Measurements from ENCODE around the gene PNLIPRP3.

The PNLIPRP3 gene

DNA sequence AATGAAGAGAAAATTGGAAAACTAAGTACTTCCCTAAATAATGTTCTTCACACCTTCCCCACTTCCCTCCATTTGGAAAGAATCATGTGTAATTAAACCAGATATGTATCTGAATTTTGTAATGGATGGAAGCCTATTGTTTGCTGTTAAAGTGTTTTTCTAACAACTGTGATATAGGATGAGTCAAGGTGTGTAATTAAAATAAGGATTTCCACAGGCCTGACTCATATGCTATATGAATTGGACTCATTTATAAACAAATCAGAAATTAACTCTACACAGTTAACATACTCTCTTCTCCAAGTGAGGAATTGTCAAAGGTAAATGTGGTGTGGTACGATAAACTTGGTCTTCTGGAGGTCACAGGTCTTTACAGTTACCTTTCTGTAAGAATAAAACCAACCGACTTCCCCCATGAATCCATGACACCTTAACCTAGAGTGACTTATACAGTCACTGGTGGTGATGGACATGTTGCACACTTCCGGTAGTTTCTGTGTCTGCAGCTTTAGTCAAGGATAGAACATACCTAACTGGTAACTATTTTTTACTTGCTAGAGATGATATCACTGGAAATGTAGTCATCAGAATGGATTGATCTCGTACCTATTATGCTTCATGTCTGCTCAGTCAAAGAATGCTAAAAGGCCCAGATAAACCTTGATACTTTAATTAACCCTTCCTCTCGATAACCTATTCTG, 12.8 kb downstream of the PNLIPRP3 start:
- no peaks in the 10 kb centered on the region for H3K36me3 Mint-ChIP-seq (ENCODE audit: low read depth)
- no peaks in the 10 kb centered on the region for H3K9me3 Mint-ChIP-seq
- H3K27ac Mint-ChIP-seq, result no peak overlapping the region
- no peak for DNase-seq
- H3K4me1 Mint-ChIP-seq, result no peaks in the 10 kb centered on the region
- no peak overlapping the region for H3K4me3 Mint-ChIP-seq
- TF ChIP-seq, protein P1, sequence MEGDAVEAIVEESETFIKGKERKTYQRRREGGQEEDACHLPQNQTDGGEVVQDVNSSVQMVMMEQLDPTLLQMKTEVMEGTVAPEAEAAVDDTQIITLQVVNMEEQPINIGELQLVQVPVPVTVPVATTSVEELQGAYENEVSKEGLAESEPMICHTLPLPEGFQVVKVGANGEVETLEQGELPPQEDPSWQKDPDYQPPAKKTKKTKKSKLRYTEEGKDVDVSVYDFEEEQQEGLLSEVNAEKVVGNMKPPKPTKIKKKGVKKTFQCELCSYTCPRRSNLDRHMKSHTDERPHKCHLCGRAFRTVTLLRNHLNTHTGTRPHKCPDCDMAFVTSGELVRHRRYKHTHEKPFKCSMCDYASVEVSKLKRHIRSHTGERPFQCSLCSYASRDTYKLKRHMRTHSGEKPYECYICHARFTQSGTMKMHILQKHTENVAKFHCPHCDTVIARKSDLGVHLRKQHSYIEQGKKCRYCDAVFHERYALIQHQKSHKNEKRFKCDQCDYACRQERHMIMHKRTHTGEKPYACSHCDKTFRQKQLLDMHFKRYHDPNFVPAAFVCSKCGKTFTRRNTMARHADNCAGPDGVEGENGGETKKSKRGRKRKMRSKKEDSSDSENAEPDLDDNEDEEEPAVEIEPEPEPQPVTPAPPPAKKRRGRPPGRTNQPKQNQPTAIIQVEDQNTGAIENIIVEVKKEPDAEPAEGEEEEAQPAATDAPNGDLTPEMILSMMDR (IDR thresholded peaks at IDR 0.05), result no peak
- H3K27me3 Mint-ChIP-seq (ENCODE audit: low read depth, poor library complexity), result peaks cover 5% of the 10 kb centered on the region

DNA sequence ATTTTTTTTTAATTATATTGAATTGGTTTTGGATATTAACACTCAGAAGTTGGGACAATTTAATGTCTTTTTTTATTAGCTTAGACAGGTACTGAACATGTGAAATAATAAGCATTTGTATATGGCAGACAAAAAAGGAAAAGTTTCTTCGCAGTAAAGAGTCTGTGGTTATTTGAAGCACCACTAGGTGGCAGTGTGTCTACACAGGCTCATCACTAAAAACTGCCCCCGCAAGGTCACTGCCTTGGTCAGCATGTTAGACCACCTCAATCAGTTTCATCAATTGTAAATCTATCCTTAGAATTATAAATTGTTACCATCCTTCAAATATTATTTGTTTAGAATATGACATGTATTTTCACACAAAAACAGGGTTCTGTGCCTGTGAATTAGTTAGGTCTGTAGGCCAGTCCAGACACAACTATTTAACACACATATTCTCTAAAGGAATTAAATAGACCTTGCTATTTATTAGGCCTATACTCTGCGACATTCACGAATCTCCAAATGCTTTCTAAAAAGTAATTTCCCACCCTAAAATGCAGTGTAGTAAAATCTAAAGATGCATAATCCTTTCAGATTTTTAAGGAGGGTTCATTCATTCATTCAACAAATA, 17.0 kb downstream of the PNLIPRP3 start:
- no peaks in the 10 kb centered on the region for H3K4me1 Mint-ChIP-seq
- H3K9me3 Mint-ChIP-seq, result no peaks in the 10 kb centered on the region
- H3K27ac Mint-ChIP-seq, result no peak overlapping the region
- no peak overlapping the region for H3K4me3 Mint-ChIP-seq
- peaks cover 4% of the 10 kb centered on the region for H3K27me3 Mint-ChIP-seq (ENCODE audit: low read depth, poor library complexity)
- H3K36me3 Mint-ChIP-seq (ENCODE audit: low read depth), result no peaks in the 10 kb centered on the region
- peak; percentile 51 for DNase-seq
- TF ChIP-seq, protein P1 (IDR thresholded peaks at IDR 0.05), result peak; percentile 95

DNA sequence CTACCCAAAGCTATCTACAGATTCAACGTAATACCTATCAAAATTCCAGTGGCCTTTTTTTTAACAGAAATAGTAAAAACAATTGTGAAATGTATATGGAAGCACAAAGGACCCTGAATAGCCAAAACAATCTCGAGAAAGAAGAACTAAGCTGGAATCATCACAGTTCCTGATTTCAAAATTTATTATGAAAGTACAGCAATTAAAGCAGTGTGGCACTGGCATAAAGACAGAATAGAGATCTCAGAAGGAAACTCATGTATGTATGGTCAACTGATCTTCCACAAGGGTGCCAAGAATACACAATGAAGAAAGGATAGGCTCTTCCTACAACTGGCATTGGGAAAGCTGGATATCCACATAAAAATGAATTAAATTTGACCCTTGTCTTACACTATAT, 23.2 kb downstream of the PNLIPRP3 start:
- Mint-ChIP-seq H3K4me3 (no peak overlapping the region), H3K27ac (no peak overlapping the region), H3K9me3 (peaks cover 4% of the 10 kb centered on the region), H3K27me3 (ENCODE audit: low read depth, poor library complexity) (peaks cover 21% of the 10 kb centered on the region), H3K4me1 (no peaks in the 10 kb centered on the region), H3K36me3 (ENCODE audit: low read depth) (no peaks in the 10 kb centered on the region)
- TF ChIP-seq, protein P1 (IDR thresholded peaks at IDR 0.05), result no peak
- no peak for DNase-seq

DNA sequence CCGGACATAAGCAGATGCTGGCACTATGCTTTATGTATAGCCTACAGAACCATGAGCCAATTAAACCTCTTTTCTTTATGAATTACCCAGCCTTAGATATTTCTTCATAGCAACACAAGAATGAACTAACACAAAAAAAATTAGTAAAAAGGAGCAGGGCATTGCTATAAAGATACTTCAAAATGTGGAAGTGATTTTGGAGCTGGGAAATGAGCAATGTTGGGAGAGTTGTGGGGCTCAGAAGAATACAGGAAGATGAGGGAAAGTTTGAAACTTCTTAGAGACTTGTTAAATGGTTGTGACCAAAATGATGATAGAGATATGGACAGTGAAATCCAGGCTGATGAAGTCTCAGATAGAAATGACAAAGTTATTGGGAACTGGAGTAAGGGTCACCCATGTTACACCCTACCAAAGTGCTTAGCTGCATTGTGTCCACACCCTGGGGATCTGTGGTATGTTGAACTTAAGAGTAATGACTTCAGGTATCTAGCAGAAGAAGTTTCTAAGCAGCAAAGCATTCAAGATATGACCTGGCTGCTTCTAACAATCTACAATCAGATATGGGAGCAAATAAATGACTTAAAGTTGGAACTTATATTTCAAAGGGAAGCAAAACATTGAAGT, 24.2 kb downstream of the PNLIPRP3 start:
- Mint-ChIP-seq H3K36me3 (ENCODE audit: low read depth) (no peaks in the 10 kb centered on the region), H3K9me3 (peaks cover 4% of the 10 kb centered on the region), H3K4me1 (no peaks in the 10 kb centered on the region), H3K27me3 (ENCODE audit: low read depth, poor library complexity) (peaks cover 25% of the 10 kb centered on the region), H3K4me3 (no peak overlapping the region), H3K27ac (no peak overlapping the region)
- TF ChIP-seq, protein P1 (IDR thresholded peaks at IDR 0.05), result no peak
- DNase-seq, result no peak

DNA sequence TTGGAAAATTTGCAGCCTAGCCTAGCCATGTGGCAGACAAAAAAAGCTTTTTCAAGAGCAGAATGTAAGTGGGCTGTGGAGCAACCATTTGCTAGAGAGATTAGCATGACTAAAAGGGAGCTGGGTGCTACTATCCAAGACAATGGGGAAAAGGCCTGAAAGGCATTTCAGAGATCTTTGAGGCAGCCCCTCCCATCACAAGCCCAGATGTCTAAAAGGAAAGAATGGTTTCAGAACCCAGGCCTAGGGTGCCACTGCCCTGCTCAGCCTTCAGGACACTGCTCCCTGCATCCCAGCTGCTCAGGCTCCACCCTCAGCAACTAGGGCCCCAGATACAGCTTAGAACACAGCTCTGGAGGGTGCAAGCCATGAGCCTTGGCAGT, 24.7 kb downstream of the PNLIPRP3 start:
- H3K27me3 Mint-ChIP-seq (ENCODE audit: low read depth, poor library complexity), result peaks cover 25% of the 10 kb centered on the region
- DNase-seq, result no peak
- no peaks in the 10 kb centered on the region for H3K4me1 Mint-ChIP-seq
- H3K4me3 Mint-ChIP-seq, result no peak overlapping the region
- H3K36me3 Mint-ChIP-seq (ENCODE audit: low read depth), result no peaks in the 10 kb centered on the region
- TF ChIP-seq, protein P1 (IDR thresholded peaks at IDR 0.05), result no peak
- H3K27ac Mint-ChIP-seq, result no peak overlapping the region
- H3K9me3 Mint-ChIP-seq, result peaks cover 4% of the 10 kb centered on the region

Measured in nephron progenitor cell (in vitro differentiated cells).